Measurements from ENCODE around the gene SNAP47. TPM values are rescaled to one million over a fixed set of nuclear protein-coding genes. Genes with fewer than 3 reads are reported as not detected.

Gene SNAP47
- total RNA-seq, 4 donors from 2014 or later: 25.2 to 41.9 (median 34.7) TPM

GRCh38 chr1:227749916-227750710 is 14.9 kb downstream of the SNAP47 start:
- 82 to 87% methylated on average over 19 of the region's 19 CpGs for WGBS, 2 donors
- no peak for TF ChIP-seq CTCF (IDR thresholded peaks at IDR 0.05)
- TF ChIP-seq POLR2A (IDR thresholded peaks at IDR 0.05): no peak
- no peak overlapping the region for H3K4me3 ChIP-seq (ENCODE audit: low read depth, poor library complexity, severe bottlenecking)
- DNase-seq (ENCODE audit: low spot score in 2 of 2): no peak
- intact Hi-C loops (cut with DNase I; ENCODE audit: low total_unique reads): no loop called here

GRCh38 chr1:227753999-227754711 is 18.9 kb downstream of the SNAP47 start:
- TF ChIP-seq CTCF (IDR thresholded peaks at IDR 0.05) (no peak), POLR2A (IDR thresholded peaks at IDR 0.05) (no peak)
- no peak overlapping the region for H3K4me3 ChIP-seq (ENCODE audit: low read depth, poor library complexity, severe bottlenecking)
- intact Hi-C loops (cut with DNase I; ENCODE audit: low total_unique reads): no loop called here
- no peak for DNase-seq (ENCODE audit: low spot score in 2 of 2)
- 37 to 45% methylated on average over 7 of the region's 7 CpGs for WGBS, 2 donors

GRCh38 chr1:227754958-227755357 is 19.7 kb downstream of the SNAP47 start:
- no peak for DNase-seq (ENCODE audit: low spot score in 2 of 2)
- intact Hi-C loops (cut with DNase I; ENCODE audit: low total_unique reads): no loop called here
- 95 to 99% methylated on average over 4 of the region's 4 CpGs for WGBS, 2 donors
- H3K4me3 ChIP-seq (ENCODE audit: low read depth, poor library complexity, severe bottlenecking): no peak overlapping the region
- TF ChIP-seq CTCF (IDR thresholded peaks at IDR 0.05) (no peak), POLR2A (IDR thresholded peaks at IDR 0.05) (no peak)

GRCh38 chr1:227756172-227756959 is 21.1 kb downstream of the SNAP47 start:
- H3K4me3 ChIP-seq (ENCODE audit: low read depth, poor library complexity, severe bottlenecking): no peak overlapping the region
- intact Hi-C loops (cut with DNase I; ENCODE audit: low total_unique reads): no loop called here
- 83 to 89% methylated on average over 11 to 13 of the region's 13 CpGs for WGBS, 2 donors
- DNase-seq (ENCODE audit: low spot score in 2 of 2): no peak
- TF ChIP-seq CTCF (IDR thresholded peaks at IDR 0.05) (no peak), POLR2A (IDR thresholded peaks at IDR 0.05) (no peak)

- no peak overlapping the region for H3K4me3 ChIP-seq (ENCODE audit: low read depth, poor library complexity, severe bottlenecking)
Measured at GRCh38 chr1:227757781-227758180, 22.5 kb downstream of the SNAP47 start.

More at GRCh38 chr1:227757781-227758180, 22.5 kb downstream of the SNAP47 start:
- intact Hi-C loops (cut with DNase I; ENCODE audit: low total_unique reads): no loop called here
- no peak for DNase-seq (ENCODE audit: low spot score in 2 of 2)
- WGBS, 2 donors: 83 to 91% methylated on average over 2 of the region's 2 CpGs
- TF ChIP-seq POLR2A (IDR thresholded peaks at IDR 0.05): no peak
- no peak for TF ChIP-seq CTCF (IDR thresholded peaks at IDR 0.05)

Data from lower leg skin (tissue), 4 donors.